ENCODE results near the gene RPS6KC1.
"Not testable (repeated sequence)": the region's sequence is repeated elsewhere in the genome, so short reads cannot be mapped to it uniquely, and the experiment has no call there.

Gene RPS6KC1

DNA sequence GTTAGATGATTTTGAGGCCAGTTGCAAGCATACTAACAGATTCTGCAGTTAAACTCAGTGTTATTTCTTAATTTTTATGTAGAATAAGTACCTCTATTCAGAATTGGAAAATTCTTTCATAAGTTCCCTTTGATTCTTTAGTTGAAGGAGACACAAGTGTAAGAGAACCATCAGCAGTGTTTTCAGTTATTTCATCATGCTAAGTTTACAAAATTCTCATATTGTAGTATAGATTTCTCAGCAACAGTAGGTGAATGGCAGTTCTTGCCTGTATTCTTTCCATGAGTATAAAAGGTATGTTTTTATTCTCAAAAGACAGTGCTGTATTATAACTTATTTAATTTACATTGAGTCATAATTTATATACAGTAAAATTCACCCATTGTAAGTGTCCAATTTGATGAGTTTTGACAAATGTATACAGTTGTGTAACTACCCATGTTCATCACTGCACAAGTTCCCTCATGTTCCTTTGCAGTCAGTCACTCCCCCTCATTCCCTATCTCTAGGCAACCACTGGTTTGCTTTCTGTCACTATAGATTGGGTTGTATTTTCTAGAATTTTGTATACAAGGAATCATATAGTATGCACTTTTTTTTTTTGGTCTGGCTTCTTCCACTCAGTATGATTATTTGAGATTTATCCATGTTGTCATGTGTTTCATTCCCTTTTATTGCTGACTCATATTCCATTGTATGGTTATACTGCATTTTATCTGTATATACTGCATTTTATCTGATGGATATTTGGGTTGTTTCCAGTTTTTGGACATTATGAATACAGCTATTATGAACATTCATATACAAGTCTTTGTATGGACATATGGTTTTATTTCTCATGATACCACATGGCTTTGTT, 3.9 kb downstream of the RPS6KC1 start:
- no peak for DNase-seq (ENCODE audit: low read depth)

DNA sequence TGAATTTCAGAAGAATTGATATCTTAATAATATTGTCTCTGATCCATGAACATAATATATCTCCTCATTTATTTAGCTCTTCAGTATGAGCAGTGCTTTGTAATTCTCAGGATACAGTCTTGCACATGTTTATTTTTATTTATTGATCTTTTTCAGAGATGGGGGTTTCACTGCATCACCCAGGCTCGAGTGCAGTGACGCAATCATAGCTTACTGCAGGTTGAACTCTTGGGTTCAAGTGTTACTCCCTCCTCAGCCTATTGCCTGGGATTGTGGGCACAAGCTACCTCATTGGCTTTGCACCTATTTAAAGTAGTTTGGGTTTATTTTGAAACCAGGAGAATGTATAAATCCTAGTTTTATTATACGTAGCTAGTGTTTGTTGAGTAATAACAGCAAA, 4.7 kb downstream of the RPS6KC1 start:
- DNase-seq (ENCODE audit: low read depth): no peak

DNA sequence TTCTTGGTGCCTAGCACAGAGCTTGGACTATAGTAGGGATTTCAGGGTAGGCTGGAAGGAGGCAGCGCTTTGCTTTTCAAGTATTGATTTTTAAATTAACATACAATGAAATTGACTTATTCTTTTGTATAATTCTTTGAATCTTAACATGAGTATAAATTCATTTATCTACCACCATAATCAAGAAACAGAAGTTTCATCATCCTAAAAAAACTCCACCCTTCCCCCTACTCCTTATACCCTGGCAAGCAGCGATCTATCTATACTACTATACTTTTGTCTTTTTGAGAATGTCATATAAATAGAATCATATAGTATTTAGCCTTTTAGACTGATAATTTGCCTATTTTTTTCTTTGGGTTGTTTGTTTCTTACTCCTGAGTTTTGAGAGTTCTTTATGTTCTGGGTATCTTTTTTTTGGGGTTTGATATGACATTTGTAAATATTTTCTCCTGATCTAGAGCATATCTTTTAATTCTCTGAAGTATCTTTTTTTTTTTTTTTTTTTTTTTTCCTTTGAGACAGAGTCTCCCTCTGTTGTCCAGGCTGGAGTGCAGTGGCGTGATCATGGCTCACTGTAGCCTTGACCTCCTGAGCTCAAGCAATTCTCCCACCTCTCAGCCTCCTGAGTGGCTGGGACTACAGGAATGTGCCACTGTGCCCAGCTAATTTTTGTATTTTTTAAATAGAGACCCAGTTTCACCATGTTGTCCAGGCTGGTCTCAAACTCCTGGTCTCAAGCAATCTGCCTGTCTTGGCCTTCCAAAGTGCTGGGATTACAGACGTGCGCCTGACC, 6.4 kb downstream of the RPS6KC1 start:
- no peak for DNase-seq (ENCODE audit: low read depth)

DNA sequence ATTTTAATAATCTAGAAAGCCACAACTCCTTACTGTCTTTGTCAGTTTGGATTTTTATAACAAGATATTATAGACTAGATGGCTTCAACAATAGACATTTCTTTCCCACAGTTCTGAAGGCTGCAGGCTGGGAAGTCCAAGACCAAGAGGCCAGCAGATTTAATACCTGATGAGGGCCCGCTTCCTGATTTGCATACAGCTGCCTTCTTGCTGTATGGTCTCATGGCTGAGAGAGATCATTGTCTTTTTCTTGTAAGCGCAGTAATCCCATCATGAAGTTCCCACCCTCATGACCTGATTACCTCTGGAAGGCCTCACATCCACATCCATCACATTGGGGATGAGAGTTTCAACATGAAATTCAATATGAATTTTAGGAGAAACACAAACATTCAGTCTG, 9.8 kb downstream of the RPS6KC1 start:
- DNase-seq (ENCODE audit: low read depth): no peak

DNA sequence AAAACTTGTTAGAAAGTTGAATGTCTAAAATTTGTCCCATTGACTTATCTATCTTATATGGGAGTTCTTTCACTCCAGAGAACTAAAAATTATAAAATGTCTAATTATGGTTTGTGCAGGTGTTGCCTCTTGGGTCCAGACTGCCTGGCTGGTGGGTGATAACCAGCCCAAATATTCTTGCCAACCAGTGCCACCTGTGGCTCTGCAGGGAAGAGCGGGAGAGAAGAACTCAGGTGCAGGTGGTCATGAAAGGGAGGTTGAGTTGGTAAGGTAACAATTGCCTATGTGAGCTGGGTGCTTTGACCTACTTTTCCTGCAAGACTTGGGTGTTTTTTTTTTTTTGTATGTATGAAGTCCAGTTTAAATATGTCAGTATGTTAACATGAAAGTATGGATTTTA, 10.2 kb downstream of the RPS6KC1 start:
- no peak for DNase-seq (ENCODE audit: low read depth)

DNA sequence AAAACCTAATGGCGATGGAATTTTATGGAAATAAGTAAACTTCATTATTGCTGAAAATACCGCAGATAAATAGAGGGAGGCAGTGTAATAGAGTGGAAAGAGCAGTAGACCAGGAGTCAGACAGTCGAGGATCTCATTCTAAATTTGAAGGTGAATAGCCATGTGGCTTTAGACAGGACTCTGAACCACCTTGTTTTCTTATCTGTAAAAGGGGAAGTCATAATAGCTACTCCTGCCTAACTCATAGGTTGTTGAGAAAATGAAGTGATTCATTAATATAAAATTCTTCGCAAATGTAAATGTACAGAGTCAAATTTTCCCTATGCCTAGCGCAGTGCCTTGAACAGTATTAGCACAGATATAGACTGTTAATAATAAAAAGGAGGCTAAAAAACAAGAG, 14.8 kb downstream of the RPS6KC1 start:
- DNase-seq (ENCODE audit: low read depth): no peak

DNA sequence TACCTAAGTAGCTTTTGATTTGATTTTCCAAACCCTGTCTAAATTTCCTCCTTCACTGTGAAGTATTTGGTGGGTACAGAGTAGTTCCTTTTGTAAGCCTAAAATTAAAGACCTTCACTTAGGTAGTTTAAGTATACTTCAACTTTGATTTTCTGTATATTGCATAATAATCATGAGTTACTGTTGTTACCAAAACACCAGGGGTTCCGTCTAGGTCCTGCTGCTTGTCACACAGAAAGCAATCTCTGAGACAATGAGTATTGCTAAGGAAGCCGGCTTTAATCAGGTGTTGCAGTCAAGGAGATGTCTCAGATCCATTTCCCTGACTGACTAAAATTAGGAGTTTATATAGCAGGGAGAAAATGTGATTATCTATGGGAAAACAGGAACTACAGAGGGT, 15.3 kb downstream of the RPS6KC1 start:
- DNase-seq (ENCODE audit: low read depth): no peak

DNA sequence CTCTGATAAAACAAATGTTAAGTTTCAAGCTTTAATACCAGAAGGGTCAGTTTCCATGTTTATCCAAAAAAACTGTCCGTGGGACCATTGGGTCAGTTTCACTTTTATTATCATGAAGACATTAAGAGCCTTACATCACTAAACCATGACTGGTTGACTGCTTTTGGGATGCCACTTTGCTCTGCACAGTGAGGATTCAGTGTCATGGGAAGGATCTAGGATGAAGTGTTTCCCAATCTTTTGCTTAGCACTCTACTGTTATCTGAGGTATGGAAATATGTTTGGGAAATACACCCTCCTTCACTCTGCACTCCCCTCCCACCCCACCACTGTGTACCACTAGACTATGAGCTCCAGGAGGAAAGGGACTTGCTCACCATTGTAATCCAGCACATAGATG, 16.3 kb downstream of the RPS6KC1 start:
- no peak for DNase-seq (ENCODE audit: low read depth)

DNA sequence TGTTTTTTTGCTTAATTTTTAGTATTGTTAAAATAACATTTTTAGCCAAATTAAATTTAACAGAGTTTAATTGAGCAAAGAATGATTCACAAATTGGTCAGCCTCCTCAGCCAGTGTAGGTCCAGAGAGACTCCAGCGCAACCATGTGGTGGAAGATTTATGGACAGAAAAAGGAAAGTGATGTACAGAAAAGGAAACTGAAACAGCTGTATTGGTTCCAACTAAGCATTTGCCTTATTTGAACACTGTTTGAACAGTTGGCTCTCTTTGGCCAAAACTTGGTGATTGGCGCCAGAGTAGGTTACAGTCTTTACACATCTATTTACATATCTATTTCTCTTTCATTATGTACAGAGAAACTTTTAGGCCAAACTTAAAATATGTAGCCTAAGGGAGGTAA, 19.4 kb downstream of the RPS6KC1 start:
- DNase-seq (ENCODE audit: low read depth): no peak

DNA sequence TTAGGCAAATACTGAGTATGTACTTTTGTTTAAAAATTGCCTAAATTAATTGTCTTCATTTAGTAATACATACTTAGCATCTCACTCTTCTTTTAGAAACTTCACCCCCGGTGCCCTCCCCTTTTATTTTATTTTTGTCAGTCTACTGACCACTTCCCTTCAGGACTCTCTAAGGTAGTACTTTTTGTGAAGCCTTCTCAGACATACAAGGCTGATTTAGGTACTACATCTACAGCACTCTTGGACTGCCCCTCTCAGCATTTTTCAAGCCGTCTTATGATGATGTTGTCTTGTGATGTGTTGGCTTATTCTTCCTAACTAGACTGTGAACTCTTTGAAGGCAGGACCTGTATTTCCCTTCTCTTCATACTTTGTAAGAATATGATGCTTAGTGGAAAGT, 24.7 kb downstream of the RPS6KC1 start:
- DNase-seq (ENCODE audit: low read depth): no peak

DNA sequence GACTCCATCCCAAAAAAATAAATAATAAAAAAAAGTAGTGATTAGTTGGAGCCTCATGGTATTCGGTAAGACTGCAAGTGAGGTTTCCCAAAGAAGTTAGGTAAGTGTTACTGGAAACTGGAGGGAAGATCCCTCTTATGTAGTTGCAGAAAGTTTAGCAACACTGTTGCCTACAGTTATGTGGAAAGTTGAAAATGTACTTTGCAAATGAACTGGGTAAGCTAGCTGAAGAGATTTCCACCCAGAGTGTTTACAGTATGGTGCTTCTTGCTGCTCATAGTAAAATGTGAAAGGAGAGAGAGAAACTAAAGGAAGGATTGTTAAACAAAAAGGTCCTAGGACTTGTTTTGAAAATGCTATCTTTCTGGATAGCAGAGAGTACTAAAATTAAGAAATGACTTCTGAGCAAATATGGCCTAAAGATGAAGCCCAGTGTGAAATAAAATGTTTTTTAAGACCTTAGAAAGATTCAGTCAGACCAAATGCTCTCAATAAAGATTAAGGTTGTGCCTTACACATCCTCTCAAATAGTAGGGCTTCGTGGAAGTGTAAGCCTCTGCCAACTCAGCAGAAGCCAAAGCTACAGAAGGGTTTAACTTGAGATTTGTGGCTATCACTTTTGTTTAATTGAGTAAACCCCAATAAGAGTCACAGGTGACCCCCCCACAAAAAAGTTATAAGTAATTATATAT, 31.5 kb downstream of the RPS6KC1 start:
- DNase-seq (ENCODE audit: low read depth): no peak

DNA sequence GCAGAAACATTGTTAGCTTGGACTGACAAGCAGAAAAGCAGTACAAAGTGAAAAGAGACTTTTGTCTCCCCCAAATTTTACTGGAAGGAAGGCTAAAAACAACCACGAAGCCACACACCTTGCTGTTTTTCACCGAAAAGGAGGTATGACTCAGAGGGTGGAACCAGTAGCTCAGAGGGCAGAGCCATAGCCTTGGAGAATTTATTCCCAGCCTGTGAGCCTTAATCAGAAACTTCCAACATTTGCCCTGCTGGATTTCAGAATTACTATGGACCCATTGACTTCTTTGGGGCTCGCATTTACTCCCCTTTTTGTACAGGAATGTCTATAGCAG, 32.0 kb downstream of the RPS6KC1 start:
- DNase-seq (ENCODE audit: low read depth): no peak

DNA sequence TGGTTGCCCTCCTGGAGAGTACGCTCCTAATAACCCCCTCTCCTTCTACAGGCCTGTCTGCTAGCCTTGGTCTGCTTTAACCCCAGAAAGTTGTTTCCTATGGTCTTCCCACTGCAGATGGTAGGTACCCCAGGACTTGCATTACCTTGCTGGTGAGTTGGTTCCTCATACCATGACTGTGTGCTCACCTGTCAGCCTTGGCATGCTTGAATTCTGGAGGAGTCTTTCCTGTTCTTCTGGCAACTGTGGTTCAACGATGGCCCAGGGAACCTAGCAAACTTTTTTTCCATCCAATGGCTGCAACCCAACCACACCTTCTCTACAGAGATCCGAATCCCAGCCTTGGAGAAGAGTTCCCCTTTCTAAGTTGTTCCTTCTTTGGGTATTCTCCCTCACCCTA, 36.9 kb downstream of the RPS6KC1 start:
- DNase-seq (ENCODE audit: low read depth): no peak

DNA sequence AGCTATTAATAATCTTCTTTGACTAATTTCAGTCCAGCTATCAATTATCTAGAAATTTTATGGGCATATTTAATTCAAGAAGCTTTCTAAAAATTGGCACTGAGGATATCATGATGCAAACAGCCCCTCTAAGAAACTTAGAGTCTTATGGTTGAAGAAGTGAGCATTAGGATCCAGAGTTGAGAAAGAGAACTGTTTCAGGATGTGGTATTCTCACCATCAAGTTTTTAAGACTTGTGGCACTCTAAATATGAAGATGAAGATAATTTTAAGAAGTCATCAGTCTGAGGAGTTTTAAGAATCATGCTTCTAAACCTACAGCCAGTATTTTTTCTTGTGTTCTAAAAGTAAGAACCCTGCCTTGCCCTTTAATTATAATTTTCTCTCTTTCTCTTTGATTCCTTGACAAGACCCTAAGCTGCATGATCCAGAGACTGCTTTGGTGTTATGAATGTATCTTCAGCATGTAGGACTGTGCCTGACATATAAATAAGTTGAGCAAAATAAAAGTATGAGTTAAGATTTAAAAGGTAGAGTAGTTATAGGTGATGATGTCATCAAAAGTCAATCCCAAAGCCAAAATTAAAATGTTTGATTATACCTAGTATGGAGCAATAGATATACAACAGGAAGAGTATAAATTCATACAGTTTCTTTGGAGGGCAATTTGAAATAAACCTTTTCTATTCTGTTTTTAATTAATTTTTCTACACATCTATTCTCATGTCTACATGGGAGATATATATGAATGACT, 39.1 kb downstream of the RPS6KC1 start:
- no peak for DNase-seq (ENCODE audit: low read depth)

DNA sequence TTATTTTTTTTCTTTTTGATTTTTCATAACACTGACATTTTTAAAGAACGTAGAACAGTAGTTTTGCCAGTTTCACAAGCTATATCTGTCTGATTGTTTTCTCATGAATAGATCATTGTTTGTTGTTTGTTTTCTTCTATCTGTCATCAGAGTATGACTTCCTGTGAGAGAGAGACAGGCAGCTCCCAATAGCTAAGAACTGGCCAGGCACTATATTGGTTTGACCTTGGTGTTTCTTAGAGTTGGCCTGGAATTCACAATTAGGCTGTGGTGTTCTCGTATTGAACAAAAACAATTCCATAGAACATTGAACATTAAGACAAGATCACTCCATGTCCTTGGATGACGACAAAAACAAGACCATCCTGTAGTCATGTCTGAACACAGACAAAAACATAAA, 43.4 kb downstream of the RPS6KC1 start:
- no peak for DNase-seq (ENCODE audit: low read depth)

DNA sequence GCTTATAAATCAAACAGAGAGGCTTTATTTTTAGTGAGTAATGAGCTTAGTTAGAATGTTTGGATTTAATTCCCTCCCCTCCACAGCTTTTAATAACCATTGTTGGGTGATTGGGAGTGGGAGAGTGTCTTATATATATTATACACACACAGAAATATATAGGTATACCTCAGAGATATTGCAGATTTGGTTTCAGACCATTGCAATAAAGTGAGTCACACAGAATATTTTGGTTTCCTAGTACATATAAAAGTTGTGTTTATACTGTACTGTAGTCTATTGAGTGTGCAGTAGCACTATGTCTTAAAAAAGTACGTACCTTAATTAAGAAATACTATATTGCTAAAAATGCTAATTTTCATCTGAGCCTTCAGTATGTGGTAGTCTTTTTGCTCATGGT, 44.4 kb downstream of the RPS6KC1 start:
- no peak for DNase-seq (ENCODE audit: low read depth)

DNA sequence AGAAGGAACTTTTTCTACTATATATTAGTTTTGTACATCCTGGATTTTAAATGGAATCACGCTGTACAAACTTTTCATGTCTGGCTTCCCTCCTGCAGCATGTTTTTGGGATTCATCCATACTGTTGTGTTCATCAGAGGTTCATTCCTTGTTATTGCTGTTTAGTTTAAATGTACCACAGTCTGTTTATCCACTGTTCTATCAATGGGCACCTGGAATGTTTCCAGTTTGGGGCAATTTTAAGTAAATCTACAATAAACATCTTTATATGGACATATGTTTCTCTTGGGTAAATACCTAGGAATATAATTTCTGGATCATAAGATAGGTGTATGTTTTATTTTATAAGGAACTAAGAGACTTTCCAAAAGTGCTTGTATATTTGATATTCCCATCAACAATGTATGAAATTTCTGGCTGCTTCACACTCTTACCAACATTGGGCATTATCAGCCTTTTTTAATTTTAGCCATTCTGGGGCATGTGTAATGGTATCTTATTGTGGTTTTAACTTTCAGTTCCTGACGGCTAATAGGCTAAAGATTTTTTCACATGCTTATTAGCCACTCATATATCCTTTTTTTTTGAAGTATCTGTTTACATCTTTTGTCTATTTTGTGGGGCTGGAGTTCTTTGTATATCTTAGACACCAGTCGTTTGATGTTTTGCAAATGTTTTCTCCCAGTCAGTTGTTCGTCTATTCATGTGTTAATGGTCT, 48.8 kb downstream of the RPS6KC1 start:
- DNase-seq (ENCODE audit: low read depth): no peak

DNA sequence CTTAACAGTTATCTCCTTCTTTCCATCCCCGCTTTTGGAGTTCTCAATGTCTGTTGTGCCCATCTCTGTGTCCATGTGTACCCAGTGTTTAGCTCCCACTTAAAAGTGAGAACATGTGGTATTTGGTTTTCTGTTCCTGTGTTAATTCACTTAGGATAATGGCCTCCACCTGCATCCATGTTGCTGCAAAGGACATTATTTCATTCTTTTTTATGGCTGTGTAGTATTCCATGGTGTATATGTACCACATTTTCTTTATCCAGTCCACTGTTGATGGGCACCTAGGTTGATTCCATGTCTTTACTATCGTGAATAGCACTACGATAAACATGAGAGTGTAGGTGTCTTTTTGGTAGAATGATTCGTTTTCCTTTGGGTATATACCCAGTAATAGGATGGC, 49.5 kb downstream of the RPS6KC1 start:
- not testable (repeated sequence) for DNase-seq (ENCODE audit: low read depth)

DNA sequence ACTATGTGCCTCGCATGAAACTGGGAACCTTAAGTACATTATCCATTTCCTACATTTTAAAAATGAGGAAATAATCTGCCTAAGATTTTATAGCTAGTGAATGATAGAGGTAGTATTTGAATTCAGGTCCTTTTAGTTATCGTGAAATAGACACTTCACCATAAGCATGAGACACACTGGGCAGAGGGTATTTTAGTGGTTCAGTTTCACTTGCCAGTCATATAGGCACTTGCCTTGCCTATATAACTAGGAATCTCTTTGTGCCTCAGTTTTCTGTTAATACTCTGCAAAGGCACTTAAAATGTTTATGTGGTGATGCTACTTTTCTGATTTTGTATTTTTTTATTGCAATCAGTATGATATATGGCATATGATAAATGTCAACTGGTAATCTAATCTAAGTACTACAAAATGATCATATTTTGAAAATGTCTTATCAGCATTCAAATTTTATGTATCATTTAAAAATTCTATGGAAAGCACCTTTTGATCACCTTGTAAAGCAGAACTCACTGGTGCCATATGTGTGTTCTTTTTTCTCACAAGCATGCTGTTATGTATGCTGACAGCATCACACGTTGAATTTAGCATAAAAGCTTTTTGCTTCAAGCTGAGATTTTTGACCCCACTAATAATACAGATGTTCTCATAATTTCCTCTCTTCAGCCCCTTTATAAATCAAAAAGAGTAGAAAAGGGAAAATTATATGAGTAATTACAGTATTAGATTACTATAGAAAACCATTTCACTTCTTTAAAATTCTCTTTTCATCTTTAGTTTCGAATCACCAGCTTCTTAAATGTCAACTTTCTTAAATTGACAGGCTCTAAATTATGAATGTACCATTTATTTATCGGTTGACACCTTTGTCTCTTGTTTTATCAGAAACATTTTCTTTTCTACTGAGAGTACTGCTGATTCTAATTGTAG, 52.6 kb downstream of the RPS6KC1 start:
- no peak for DNase-seq (ENCODE audit: low read depth)

DNA sequence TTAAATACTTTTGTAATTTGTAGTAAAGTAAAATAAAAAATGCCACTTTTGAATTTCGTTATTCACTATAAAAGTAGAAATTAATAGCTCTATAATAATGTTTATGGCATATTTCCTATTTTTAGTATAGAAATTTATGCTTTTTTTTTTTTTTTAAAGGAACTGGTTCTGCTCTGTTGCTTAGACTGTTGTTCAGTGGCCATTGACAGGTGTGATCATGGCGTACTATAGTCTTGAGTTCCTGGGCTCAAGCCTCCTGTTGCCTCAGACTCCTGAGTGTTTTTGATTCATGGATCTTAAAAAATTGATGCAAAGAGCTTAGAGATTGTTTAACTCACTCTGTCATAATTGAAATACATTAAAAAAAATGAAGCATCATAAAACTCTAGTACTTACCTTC, 53.6 kb downstream of the RPS6KC1 start:
- no peak for DNase-seq (ENCODE audit: low read depth)

DNA sequence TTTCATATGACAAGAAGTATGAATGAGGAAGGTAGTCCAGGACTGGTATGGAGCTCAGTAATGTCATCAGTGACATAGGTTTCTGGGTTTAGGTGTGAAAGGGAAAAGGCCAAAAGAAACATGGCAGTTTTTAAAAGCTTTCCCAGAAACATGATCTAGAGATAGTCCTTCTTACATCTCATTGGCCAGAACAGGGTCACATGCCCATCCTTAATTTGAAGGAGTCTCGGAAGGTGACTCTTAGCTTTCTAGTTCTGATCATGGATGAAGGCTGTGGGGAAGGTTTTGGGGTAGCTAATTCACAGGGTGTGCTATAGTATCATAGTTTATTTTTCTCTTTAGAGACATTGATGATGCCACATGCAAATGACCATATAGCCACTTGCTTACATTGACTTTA, 55.3 kb downstream of the RPS6KC1 start:
- no peak for DNase-seq (ENCODE audit: low read depth)
